Transverse colon (tissue), 4 donors: ENCODE data around the gene METAP1. TPM values are rescaled to one million over a fixed set of nuclear protein-coding genes. Genes with fewer than 3 reads are reported as not detected.

Experiments
- DNase-seq: peaks from one replicate; pipeline ENCODE4 v3.0.0-alpha.2; 2019
- H3K27ac ChIP-seq, 4 donors: fragments of 200-600 bp; sonication (generic); 2 replicates each; pipeline ENCODE4 v1.5.1; 2016 to 2018; ENCODE audit warnings: inconsistent platforms in 4 of 4
- H3K27me3 ChIP-seq: fragments of 200-600 bp; sonication (generic); 2 replicates; pipeline ENCODE4 v1.5.1; 2017; ENCODE audit warnings: inconsistent platforms
- H3K36me3 ChIP-seq, 4 donors: fragments of 200-600 bp; sonication (generic); 2 replicates each; pipeline ENCODE4 v1.5.1; 2017 to 2019; ENCODE audit warnings: inconsistent platforms in 4 of 4
- H3K4me1 ChIP-seq, 4 donors: fragments of 200-600 bp; sonication (generic); 2 replicates each; pipeline ENCODE4 v1.5.1; 2017 to 2020; ENCODE audit warnings: inconsistent platforms in 4 of 4
- H3K4me3 ChIP-seq, 4 donors: fragments of 200-600 bp; sonication (generic); 1 replicate in 1 of 4; 2 replicates in 3 of 4; pipeline versions ENCODE4 v1.5.1 to v1.6.1; 2017 to 2019; ENCODE audit warnings: inconsistent platforms in 4 of 4
- H3K9me3 ChIP-seq, 2 donors: fragments of 200-600 bp; sonication (generic); 2 replicates each; pipeline ENCODE4 v1.5.1; 2017 to 2019; ENCODE audit warnings: inconsistent platforms in 2 of 2
- EP300 ChIP-seq: sonication (generic); formaldehyde crosslinking; IDR thresholded peaks from one replicate; pipeline ENCODE4 v1.6.1; 2017; ENCODE audit warnings: antibody characterized with exemption, low read depth
- POLR2A ChIP-seq: fragments of 450-650 bp; IDR thresholded peaks from one replicate; pipeline ENCODE4 v1.6.1; 2016; ENCODE audit warnings: antibody characterized with exemption, mild to moderate bottlenecking, moderate library complexity
- POLR2AphosphoS5 ChIP-seq, 3 donors: sonication (generic); formaldehyde crosslinking; IDR thresholded peaks; one replicate each; pipeline ENCODE4 v1.6.1; 2016; ENCODE audit warnings: antibody characterized with exemption in 3 of 3
- WGBS, 2 donors: methylation state at CpG; one replicate each; pipeline ENCODE4 v1.1.5; 2018; ENCODE audit warnings: low coverage in 1 of 2; 5-methylcytosine and 5-hydroxymethylcytosine counted together
- in situ Hi-C, 4 donors: fragments of 200-750 bp; cut with MboI; loops; one replicate each; pipeline versions ENCODE4 v1.15.0 to v1.15.1; 2017; ENCODE audit warnings: low sequenced_read_pairs in 3 of 4, low pct_ligation_motif_present in 1 of 4, low pct_unique_long_range_greater_than_20kb in 1 of 4
- intact Hi-C: fragments of 100-400 bp; cut with DNase I; formaldehyde crosslinking; loops from one replicate; pipeline ENCODE4 v1.15.1; 2023; ENCODE audit warnings: low total_unique reads
- total RNA-seq, 4 donors: library from RNA; depleted of rRNA; stranded (reverse); fragments of >200 nt; gene quantifications; one replicate each; pipeline ENCODE4 v1.1.0, GENCODE V29; 2016
- TF ChIP-seq, protein P1 (sequence below), 5 experiments: fragments of 200-600 bp in 3 of 5; fragments of 450-650 bp in 2 of 5; sonication (generic) in 3 of 5; IDR thresholded peaks; 1 replicate in 2 of 5; 2 replicates in 3 of 5; pipeline ENCODE4 v1.5.1; 2016 to 2017; ENCODE audit warnings: antibody characterized with exemption in 5 of 5, inconsistent platforms in 3 of 5, mild to moderate bottlenecking in 2 of 5, moderate library complexity in 1 of 5

Gene METAP1
- total RNA-seq, 4 donors from 2014 or later = 34.8 to 66.1 (median 55.9) TPM

DNA sequence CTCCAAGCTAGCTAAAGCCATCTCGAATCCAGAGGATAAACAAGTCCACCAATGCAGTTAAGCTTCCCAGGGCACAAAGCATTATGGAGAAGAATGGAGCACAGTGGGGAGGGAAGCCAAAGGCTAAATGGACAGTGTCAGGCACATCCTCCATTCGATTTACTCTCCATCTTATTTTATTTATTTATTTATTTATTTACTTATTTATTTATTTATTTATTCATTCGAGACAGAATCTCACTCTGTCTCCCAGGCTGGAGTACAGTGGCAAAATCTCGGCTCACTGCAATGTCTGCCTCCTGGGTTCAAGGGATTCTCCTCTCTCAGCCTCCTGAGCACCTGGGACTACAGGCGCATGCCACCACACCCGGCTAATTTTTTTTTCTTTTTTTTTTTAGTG lies 40.3 kb upstream of the METAP1 start:
- intact Hi-C loops = no loop called here
- WGBS, 2 donors = 82 to 84% methylated on average over 6 of the region's 6 CpGs
- in situ Hi-C loops = loop anchor here in 2 of 4 donors (25.0 kb wide), 2 partner anchors 457 to 493 kb away; no protein-coding TSS in a partner anchor
- H3K27ac ChIP-seq = no peak overlapping the region
- DNase-seq = no peak
- H3K4me3 ChIP-seq = no peak overlapping the region
- H3K36me3 ChIP-seq = no peaks in the 10 kb centered on the region
- TF ChIP-seq, protein P1, sequence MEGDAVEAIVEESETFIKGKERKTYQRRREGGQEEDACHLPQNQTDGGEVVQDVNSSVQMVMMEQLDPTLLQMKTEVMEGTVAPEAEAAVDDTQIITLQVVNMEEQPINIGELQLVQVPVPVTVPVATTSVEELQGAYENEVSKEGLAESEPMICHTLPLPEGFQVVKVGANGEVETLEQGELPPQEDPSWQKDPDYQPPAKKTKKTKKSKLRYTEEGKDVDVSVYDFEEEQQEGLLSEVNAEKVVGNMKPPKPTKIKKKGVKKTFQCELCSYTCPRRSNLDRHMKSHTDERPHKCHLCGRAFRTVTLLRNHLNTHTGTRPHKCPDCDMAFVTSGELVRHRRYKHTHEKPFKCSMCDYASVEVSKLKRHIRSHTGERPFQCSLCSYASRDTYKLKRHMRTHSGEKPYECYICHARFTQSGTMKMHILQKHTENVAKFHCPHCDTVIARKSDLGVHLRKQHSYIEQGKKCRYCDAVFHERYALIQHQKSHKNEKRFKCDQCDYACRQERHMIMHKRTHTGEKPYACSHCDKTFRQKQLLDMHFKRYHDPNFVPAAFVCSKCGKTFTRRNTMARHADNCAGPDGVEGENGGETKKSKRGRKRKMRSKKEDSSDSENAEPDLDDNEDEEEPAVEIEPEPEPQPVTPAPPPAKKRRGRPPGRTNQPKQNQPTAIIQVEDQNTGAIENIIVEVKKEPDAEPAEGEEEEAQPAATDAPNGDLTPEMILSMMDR (IDR thresholded peaks at IDR 0.05) = no peak
- TF ChIP-seq POLR2AphosphoS5 (IDR thresholded peaks at IDR 0.05) (no peak), POLR2A (no peak), EP300 (no peak)
- no peaks in the 10 kb centered on the region for H3K9me3 ChIP-seq
- H3K4me1 ChIP-seq = no peaks in the 10 kb centered on the region
- H3K27me3 ChIP-seq = no peaks in the 10 kb centered on the region

DNA sequence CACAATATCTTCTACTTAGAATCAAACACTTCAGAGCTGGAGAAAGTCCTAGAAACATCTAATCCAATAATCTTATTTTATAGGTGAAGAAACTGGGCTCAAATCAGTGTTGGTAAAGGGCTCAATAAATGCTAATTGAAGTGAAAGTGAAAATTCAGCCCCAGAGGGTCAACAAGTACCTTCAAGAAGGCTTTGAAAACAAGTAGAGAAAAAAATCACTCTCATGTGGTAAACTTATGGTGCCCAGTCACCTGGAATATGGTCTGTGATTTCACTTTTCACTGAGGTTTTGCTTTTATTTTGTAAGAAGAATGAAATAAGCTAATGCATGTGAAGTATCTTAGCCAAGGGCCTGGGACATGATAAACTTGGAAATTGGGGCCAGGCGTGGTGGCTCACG lies 37.5 kb upstream of the METAP1 start:
- 98 to 100% methylated on average over 2 of the region's 2 CpGs for WGBS, 2 donors
- H3K27me3 ChIP-seq = no peaks in the 10 kb centered on the region
- H3K4me3 ChIP-seq = no peak overlapping the region
- no peak for DNase-seq
- no peaks in the 10 kb centered on the region for H3K36me3 ChIP-seq
- no peaks in the 10 kb centered on the region for H3K9me3 ChIP-seq
- intact Hi-C loops = no loop called here
- no peak overlapping the region for H3K27ac ChIP-seq
- H3K4me1 ChIP-seq = no peaks in the 10 kb centered on the region
- in situ Hi-C loops = loop anchor here in 2 of 4 donors (25.0 kb wide), 2 partner anchors 454 to 496 kb away; no protein-coding TSS in a partner anchor
- TF ChIP-seq POLR2AphosphoS5 (IDR thresholded peaks at IDR 0.05) (no peak), POLR2A (no peak), EP300 (no peak)
- TF ChIP-seq, protein P1 (IDR thresholded peaks at IDR 0.05) = no peak

DNA sequence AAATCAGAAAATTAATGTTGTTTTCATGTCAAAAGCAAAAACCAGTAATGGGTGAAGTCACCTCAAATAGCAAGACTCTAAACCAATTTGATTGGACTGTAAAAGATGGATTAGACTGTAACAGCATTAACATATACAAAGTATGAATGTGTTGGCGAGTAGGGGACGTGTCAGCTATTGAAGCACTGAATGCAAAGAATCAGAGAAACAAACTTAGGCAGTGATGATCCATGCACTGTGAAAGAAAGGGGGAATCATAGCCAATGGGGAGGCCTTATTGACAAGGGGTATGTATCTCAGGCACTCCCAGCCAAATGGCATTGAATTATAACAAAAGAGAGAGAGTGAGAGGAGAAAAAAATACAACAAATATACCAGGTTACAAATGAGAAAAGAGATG lies 36.1 kb upstream of the METAP1 start:
- TF ChIP-seq, protein P1 (IDR thresholded peaks at IDR 0.05) = no peak
- TF ChIP-seq POLR2AphosphoS5 (IDR thresholded peaks at IDR 0.05) (no peak), POLR2A (no peak), EP300 (no peak)
- no peaks in the 10 kb centered on the region for H3K27me3 ChIP-seq
- no peaks in the 10 kb centered on the region for H3K36me3 ChIP-seq
- no peak overlapping the region for H3K4me3 ChIP-seq
- DNase-seq = no peak
- in situ Hi-C loops = loop anchor here in 2 of 4 donors (25.0 kb wide), 2 partner anchors 453 to 497 kb away; no protein-coding TSS in a partner anchor
- no peaks in the 10 kb centered on the region for H3K4me1 ChIP-seq
- WGBS, 2 donors = 84 to 86% methylated on average over 2 of the region's 2 CpGs
- H3K27ac ChIP-seq = no peak overlapping the region
- H3K9me3 ChIP-seq = no peaks in the 10 kb centered on the region
- intact Hi-C loops = no loop called here

DNA sequence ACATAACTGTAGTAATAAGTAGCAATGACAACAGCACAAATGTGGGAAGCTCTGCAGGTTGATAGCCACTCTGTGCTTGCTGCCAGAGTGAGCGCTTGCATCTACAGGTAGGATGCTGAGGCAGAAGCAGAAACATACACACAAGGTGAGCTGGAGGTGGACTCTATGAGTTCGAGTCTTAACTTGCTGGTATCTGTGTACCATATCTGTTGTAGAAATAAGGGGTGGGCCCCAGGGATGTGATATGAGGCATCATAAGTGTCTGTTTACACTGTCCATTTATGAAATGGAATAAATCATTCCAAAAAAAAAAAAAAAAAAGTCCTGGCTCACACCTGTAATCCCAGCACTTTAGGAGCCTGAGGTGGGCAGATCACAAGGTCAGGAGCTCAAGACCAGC lies 33.8 kb upstream of the METAP1 start:
- DNase-seq = no peak
- no peak for TF ChIP-seq EP300
- Histone ChIP-seq H3K27me3 (no peaks in the 10 kb centered on the region), H3K4me1 (no peaks in the 10 kb centered on the region), H3K27ac (no peak overlapping the region), H3K36me3 (no peaks in the 10 kb centered on the region), H3K9me3 (no peaks in the 10 kb centered on the region), H3K4me3 (no peak overlapping the region)
- intact Hi-C loops = no loop called here
- in situ Hi-C loops = loop anchor here in 2 of 4 donors (25.0 kb wide), 2 partner anchors 451 to 499 kb away; no protein-coding TSS in a partner anchor
- WGBS, 2 donors = 86 to 100% methylated on average over 1 to 2 of the region's 2 CpGs
